Activated naive CD4-positive, alpha-beta T cell treated with Interleukin-2 at 50 U/mL for 16 hours (primary cell): Measurements from ENCODE around the gene NUP210.
"Not testable (repeated sequence)": the region's sequence is repeated elsewhere in the genome, so short reads cannot be mapped to it uniquely, and the experiment has no call there.

Source experiments
- DNase-seq: peaks from one replicate; pipeline ENCODE4 v3.0.0-alpha.2; 2020

Gene NUP210

GRCh38 chr3:13404626-13405452, 15.3 kb downstream of the NUP210 start:
- DNase-seq = no peak

GRCh38 chr3:13403847-13404246, 16.3 kb downstream of the NUP210 start:
- DNase-seq = no peak

- DNase-seq = no peak
Observed at GRCh38 chr3:13403213-13403819, 16.8 kb downstream of the NUP210 start.

- no peak for DNase-seq
Observed at GRCh38 chr3:13401149-13401548, 19.0 kb downstream of the NUP210 start.

DNA sequence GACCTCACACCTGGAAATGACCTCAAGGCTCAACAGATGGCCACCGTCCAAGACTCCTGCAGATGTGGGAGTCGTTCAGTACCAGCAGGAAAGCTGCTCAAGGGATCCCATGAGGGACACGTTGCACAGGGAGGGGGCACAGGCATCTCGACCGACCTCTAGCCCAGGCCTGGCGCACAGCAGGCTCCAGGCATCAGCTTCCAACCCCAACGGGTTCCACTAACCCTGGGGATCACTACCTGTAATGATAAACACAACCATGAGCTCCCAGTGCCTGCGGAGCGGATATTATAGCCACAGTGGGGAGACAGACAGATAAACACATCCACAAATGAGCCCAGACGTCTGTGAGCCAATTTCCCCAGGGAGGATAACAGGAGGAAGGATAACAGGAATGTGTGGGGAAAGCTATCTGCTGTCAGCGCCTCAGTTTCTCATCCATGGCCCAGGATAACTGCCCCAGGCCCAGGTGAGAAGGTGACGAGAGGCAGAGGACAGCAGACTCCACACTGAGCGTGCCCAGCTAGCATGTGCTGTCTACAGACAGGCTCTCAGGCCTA, 19.9 kb downstream of the NUP210 start:
- DNase-seq = no peak

DNA sequence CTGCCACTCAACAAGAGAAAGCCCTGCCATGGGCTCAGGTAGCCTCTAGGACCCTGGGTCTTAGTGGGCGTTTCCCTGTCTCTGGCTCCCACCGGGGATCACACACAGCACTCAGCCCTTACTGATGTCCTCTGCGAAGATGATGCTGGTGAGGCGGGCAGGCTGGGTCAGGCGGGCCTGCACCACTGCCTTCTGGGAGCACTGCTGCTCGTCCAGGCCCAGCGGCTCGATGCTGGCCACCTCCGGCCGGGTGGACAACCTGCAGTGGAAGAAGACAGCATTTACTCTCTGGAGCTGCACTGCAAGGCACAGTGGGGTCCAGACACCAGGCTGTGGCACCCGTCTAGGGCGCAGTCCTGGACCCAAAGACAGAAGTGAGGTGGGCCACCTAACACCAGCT, 20.5 kb downstream of the NUP210 start:
- no peak for DNase-seq

DNA sequence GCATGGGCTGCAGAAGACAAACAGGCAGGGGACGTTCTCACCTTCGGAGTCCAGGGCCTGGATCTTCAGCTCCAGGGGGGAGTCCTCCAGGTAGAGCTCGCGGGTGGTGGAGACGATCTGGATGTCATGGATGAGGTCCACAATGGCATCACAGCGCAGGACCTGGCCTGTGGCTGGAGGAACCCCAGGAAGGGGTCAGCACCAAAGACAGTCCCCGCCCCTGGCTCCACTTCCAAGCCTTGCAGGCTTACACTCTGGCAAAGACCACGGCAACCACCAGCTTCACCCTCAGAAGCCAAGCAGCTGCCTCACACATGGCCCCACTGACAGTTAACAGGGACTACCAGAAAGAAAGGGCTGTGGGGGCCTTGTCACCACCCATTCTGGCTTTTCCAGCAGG, 22.8 kb downstream of the NUP210 start:
- no peak for DNase-seq

GRCh38 chr3:13394363-13394762, 25.8 kb downstream of the NUP210 start:
- DNase-seq = no peak

DNA sequence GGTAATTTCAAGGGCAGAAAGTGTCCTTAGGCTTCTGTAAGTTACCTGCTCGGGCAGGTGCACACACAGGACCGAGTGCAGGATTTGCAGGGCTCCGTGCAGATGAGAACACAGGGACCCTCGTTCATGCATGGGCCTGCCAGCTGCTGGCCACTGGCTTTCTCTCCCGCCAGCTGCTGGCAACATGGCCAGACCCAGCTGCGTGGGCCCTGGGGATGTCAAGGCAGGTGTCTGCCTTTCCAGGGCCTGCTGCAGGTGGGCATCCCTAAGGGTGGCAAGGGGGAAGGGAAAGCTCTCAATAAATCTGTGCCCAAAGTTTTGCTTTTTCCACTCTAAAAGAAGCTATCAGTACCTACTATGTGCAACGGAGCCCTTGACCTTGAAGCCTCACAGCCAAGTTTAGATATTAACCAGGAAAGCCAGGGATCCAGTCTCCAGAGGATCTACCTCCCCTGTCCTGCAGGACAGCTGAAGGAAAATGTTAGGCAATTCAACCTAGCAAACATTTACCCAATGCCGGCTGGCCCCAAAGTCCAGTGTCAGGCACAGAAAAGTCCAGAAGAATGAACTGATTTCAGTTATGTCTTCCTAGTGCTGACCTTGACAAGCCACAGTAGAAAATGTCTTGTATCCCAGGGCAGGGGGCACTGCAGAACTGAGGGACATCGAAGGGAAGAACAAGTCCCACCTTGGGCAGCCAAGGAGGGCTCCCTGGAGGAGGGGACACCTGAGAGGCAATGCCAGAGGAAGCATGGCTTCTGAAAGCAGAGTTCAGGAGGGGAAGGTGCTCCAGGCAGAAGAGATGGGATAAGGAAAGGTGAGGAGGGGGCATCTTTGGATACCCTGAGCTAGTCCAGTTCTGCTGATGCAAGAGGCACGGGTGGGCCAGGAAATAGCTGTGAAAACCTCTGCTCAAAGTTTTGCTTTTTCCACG, 26.4 kb downstream of the NUP210 start:
- DNase-seq = no peak

DNA sequence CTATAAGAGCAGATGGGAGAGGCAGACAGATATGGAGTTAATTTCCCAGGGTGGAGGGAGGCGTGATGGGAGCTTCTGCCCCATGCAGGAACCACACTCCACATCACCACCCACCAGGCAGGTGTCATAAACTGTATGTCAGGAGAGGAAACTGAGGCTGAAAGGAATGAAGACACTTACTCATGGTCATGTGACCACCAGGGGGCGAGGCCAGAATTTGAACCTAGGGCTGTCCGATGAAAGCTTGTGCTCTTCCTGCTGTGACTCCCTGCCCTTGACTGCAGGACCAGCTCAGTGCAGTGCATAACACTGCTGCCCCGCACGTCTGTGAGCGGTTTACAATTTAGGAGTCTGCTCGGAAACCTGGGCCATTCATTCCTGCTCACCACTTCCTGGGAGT, 28.8 kb downstream of the NUP210 start:
- DNase-seq = peak; percentile 23

- no peak for DNase-seq
Observed at GRCh38 chr3:13389378-13389777, 30.7 kb downstream of the NUP210 start.

GRCh38 chr3:13388816-13389215, 31.3 kb downstream of the NUP210 start:
- no peak for DNase-seq

- DNase-seq = no peak
Observed at GRCh38 chr3:13385373-13385965, 34.7 kb downstream of the NUP210 start.

DNA sequence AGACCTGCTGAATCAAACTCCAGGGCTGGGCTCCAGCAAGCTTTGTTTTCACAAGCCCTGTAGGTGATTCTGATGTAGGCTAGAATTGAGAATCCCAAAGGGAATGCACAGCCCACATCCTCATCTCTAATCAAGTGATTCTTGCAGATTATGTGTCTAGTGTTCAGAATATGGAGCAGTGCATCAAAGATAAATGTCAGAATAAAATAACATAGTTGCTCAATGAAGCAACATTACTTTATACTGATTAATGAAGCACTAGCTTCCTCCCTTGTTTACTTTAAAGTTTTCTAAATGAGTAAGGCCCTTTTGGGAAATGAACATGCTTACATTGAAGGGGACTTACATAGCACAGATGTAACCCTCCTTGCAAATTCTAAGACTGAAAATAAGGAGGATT, 39.2 kb downstream of the NUP210 start:
- no peak for DNase-seq

DNA sequence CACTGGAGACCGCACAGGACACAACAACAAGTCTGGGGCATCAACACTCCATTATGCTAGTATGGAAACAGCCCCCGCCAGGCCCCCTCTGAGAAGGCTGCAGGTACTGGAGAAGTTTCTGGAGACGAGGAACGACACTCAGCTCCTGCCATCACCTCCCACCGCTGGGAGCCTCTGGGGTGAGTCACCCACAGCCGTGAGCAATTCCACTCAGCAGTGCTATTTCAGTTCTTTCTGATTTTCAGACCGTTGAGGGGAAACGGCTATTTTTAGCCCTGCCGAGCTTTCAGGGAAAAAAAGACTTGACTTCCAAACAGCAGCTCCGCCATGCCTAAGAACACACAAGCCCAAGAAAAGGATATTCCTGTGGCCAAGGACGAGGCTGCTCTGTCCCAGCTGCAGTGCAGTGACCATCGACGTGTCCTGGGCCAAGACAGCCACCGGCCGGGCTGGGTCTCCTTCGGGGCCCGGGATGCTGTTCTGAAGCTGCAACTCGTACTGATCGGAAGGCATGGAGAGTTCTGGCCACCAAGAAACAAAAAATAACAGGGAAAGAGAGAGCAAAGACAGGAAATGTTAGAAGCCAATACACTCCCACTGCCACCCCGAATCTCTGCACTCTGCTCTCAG, 40.8 kb downstream of the NUP210 start:
- DNase-seq = no peak

- DNase-seq = no peak
Observed at GRCh38 chr3:13378155-13378554, 42.0 kb downstream of the NUP210 start.

- not testable (repeated sequence) for DNase-seq
Observed at GRCh38 chr3:13377741-13378140, 42.4 kb downstream of the NUP210 start.

GRCh38 chr3:13377021-13377420, 43.1 kb downstream of the NUP210 start:
- no peak for DNase-seq

DNA sequence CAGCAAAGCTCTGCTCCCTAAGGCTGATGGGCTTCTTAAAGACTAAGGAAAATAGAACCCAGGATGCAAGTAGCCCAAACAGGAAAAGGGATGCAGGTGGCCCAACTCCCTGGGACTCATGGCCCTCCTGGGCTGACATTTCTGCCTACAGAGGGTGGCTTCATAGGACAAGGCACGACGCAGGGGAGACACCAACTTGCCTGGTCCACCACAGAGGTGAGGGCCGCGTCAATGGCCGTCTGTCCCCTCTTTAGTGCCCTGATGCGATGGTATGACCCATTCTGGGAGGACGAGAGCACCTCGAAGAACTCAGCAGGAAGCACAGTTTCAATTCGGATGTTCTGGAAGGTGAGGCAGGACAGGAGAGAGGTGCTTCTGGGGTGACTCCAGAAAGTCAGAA, 44.0 kb downstream of the NUP210 start:
- DNase-seq = no peak

DNA sequence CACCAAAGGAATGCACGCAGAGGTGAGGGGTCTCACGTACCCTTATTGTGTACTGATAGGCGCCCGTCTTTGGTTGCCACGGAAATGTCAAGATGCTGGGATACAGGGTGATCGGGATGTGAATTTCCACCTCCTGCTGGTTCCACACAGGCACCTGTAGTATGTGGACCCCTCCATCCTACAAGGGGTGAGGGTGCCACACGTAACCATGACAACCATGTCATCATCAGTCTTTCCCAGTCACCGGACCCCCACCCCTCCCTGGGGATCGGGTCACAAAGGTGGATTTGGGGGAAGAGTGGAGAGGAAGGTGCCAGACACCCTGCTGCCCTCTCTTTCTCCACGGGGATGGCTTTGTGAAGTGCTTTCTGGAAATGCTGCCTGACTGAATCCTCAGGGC, 44.7 kb downstream of the NUP210 start:
- no peak for DNase-seq

- DNase-seq = no peak
Observed at GRCh38 chr3:13373975-13374586, 46.0 kb downstream of the NUP210 start.

DNA sequence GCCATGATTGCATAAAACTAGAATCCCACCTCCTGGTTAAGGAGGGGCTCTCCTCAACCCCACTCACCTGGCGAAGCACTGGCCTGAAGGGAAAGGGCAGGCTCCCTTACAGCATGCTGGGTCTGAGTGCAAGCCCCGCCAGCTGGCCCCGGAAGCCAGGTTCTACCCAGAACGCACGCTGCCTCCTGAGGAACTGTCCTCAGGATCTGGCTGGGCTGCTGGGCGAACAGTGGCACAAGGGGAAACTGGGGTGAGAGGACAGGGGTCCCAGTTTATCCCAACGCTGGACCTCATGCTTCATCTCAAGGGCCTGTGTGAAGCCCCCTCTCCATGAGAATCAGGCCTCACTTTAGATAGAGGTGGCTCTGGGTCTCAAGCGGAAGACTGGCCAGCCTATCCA, 47.5 kb downstream of the NUP210 start:
- DNase-seq = no peak
